Astrocyte (in vitro differentiated cells and primary cell): Measurements from ENCODE around the gene HLF. TPM values are rescaled to one million over a fixed set of nuclear protein-coding genes. Genes with fewer than 3 reads are reported as not detected.

Experiments used
- DNase-seq: peaks from one replicate; pipeline ENCODE4 v3.0.0-alpha.2; 2010; ENCODE audit warnings: low read depth
- FAIRE-seq: peaks from 2 replicates; lab custom pipeline; 2011; peaks lifted over from hg19 to GRCh38; lab: Jason Lieb, UNC
- H2AFZ ChIP-seq: 2 replicates; pipeline ENCODE4 v1.6.0; 2012; ENCODE audit warnings: low read depth, low read length, inconsistent platforms
- H3K27ac ChIP-seq: 2 replicates; pipeline ENCODE4 v1.5.1; 2011; ENCODE audit warnings: low read depth, low read length, inconsistent platforms
- H3K27me3 ChIP-seq: 2 replicates; pipeline ENCODE4 v1.6.0; 2011; ENCODE audit warnings: low read length, inconsistent platforms; ENCODE audit not compliant: insufficient read depth
- H3K36me3 ChIP-seq: 2 replicates; pipeline ENCODE4 v1.5.1; 2011; ENCODE audit warnings: low read length, inconsistent platforms; ENCODE audit not compliant: insufficient read depth
- H3K4me1 ChIP-seq: 2 replicates; pipeline ENCODE4 v1.5.1; 2011; ENCODE audit warnings: low read length, inconsistent platforms; ENCODE audit not compliant: insufficient read depth
- H3K4me2 ChIP-seq: 2 replicates; pipeline ENCODE4 v1.6.0; 2012; ENCODE audit warnings: low read length, inconsistent platforms
- H3K4me3 ChIP-seq: 2 replicates; pipeline ENCODE4 v1.5.1; 2011; ENCODE audit warnings: low read depth, mild to moderate bottlenecking, low read length, inconsistent platforms; ENCODE audit not compliant: insufficient read depth
- H3K79me2 ChIP-seq: 2 replicates; pipeline ENCODE4 v1.6.0; 2012; ENCODE audit warnings: mild to moderate bottlenecking, low read length, inconsistent platforms; ENCODE audit not compliant: insufficient read depth
- H3K9ac ChIP-seq: 2 replicates; pipeline ENCODE4 v1.6.0; 2012; ENCODE audit warnings: mild to moderate bottlenecking, low read length, inconsistent platforms
- H3K9me3 ChIP-seq: 2 replicates; pipeline ENCODE4 v1.5.1; 2012; ENCODE audit warnings: low read depth, mild to moderate bottlenecking, low read length, inconsistent platforms; ENCODE audit not compliant: insufficient read depth
- H4K20me1 ChIP-seq: 2 replicates; pipeline ENCODE4 v1.6.0; 2012; ENCODE audit warnings: low read length, inconsistent platforms; ENCODE audit not compliant: insufficient read depth
- H3K27ac Mint-ChIP-seq: one replicate; pipeline ENCODE4 v1.8.0; 2021; ENCODE audit warnings: mild to moderate bottlenecking, mixed read lengths; ENCODE audit not compliant: unreplicated experiment
- H3K27me3 Mint-ChIP-seq: one replicate; pipeline ENCODE4 v1.8.0; 2021; ENCODE audit warnings: low read depth, mixed read lengths; ENCODE audit not compliant: unreplicated experiment
- H3K36me3 Mint-ChIP-seq: one replicate; pipeline ENCODE4 v1.8.0; 2021; ENCODE audit warnings: low read depth, mixed read lengths; ENCODE audit not compliant: unreplicated experiment
- H3K4me1 Mint-ChIP-seq: one replicate; pipeline ENCODE4 v1.8.0; 2021; ENCODE audit warnings: low read depth, mixed read lengths; ENCODE audit not compliant: unreplicated experiment
- H3K4me3 Mint-ChIP-seq: one replicate; pipeline ENCODE4 v1.8.0; 2021; ENCODE audit warnings: mild to moderate bottlenecking, moderate library complexity, mixed read lengths; ENCODE audit not compliant: unreplicated experiment
- H3K9me3 Mint-ChIP-seq: one replicate; pipeline ENCODE4 v1.8.0; 2021; ENCODE audit warnings: mild to moderate bottlenecking, mixed read lengths; ENCODE audit not compliant: unreplicated experiment
- EZH2 ChIP-seq: IDR thresholded peaks from 2 replicates; pipeline ENCODE4 v1.6.1; 2012; ENCODE audit warnings: mild to moderate bottlenecking, low read length, inconsistent platforms; ENCODE audit not compliant: insufficient read depth
- total RNA-seq: library from RNA; stranded (reverse); gene quantifications from 2 replicates; pipeline ENCODE4 v1.2.1, GENCODE V29; 2021
- TF ChIP-seq, protein P1 (sequence below): IDR thresholded peaks from 2 replicates; pipeline ENCODE4 v1.5.1; 2011; ENCODE audit warnings: low read depth, mild to moderate bottlenecking, inconsistent platforms, low read length, moderate library complexity; ENCODE audit not compliant: insufficient read depth

HLF gene
- total RNA-seq, 1 donor from 2014 or later, result not detected

GRCh38 chr17:55266958-55267688 is 2.4 kb downstream of the HLF start:
- Histone ChIP-seq H3K4me1 (peaks cover 5% of the 10 kb centered on the region), H4K20me1 (no peaks in the 10 kb centered on the region), H3K36me3 (no peaks in the 10 kb centered on the region), H3K79me2 (no peaks in the 10 kb centered on the region), H3K9ac (no peak overlapping the region), H3K27me3 (peaks cover 47% of the 10 kb centered on the region), H3K4me3 (no peak overlapping the region), H3K27ac (no peak overlapping the region), H3K4me2 (no peak overlapping the region), H2AFZ (no peak overlapping the region), H3K9me3 (no peaks in the 10 kb centered on the region)
- Mint-ChIP-seq H3K9me3 (peaks cover 2% of the 10 kb centered on the region), H3K27me3 (peaks cover 55% of the 10 kb centered on the region), H3K36me3 (no peaks in the 10 kb centered on the region), H3K4me3 (no peak overlapping the region), H3K4me1 (no peaks in the 10 kb centered on the region), H3K27ac (no peak overlapping the region)
- TF ChIP-seq, protein P1, sequence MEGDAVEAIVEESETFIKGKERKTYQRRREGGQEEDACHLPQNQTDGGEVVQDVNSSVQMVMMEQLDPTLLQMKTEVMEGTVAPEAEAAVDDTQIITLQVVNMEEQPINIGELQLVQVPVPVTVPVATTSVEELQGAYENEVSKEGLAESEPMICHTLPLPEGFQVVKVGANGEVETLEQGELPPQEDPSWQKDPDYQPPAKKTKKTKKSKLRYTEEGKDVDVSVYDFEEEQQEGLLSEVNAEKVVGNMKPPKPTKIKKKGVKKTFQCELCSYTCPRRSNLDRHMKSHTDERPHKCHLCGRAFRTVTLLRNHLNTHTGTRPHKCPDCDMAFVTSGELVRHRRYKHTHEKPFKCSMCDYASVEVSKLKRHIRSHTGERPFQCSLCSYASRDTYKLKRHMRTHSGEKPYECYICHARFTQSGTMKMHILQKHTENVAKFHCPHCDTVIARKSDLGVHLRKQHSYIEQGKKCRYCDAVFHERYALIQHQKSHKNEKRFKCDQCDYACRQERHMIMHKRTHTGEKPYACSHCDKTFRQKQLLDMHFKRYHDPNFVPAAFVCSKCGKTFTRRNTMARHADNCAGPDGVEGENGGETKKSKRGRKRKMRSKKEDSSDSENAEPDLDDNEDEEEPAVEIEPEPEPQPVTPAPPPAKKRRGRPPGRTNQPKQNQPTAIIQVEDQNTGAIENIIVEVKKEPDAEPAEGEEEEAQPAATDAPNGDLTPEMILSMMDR, result no peak
- TF ChIP-seq EZH2, result no peak
- FAIRE-seq (peak; percentile 5), DNase-seq (no peak)

DNA sequence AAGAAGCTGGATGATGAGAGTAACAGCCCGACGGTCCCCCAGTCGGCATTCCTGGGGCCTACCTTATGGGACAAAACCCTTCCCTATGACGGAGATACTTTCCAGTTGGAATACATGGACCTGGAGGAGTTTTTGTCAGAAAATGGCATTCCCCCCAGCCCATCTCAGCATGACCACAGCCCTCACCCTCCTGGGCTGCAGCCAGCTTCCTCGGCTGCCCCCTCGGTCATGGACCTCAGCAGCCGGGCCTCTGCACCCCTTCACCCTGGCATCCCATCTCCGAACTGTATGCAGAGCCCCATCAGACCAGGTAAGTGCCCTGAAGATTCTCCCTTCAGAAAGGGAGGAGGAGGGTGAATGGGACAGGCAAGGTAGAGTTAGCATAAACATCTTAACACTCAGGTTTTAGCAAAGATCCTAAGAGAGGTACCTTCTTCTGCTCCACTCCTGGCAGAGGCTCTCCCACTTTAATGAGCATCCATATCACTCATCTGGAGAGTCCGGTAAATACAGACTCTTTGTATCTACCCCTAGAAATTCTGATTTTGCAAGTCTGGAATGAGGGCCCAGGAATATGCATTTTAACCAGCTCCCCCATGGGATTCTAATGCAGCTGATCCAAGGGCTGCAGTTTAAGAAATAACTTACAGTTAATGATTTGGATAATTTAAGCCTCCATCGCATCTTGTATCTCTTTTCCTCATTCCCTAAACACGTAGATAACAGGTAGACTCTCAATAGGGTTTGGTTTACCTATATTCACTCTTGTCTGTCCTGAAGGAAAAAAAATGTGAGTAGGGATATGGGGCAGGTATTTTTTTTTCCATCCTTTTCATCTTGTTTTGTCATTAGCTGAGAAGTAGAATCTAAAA is 3.3 kb downstream of the HLF start:
- Histone ChIP-seq H2AFZ (no peak overlapping the region), H3K79me2 (no peaks in the 10 kb centered on the region), H3K9ac (no peak overlapping the region), H3K9me3 (no peaks in the 10 kb centered on the region), H3K4me3 (no peak overlapping the region), H3K27me3 (peaks cover 38% of the 10 kb centered on the region), H3K4me2 (no peak overlapping the region), H3K4me1 (peaks cover 5% of the 10 kb centered on the region), H3K27ac (no peak overlapping the region), H4K20me1 (no peaks in the 10 kb centered on the region), H3K36me3 (no peaks in the 10 kb centered on the region)
- FAIRE-seq, result no peak
- Mint-ChIP-seq H3K36me3 (no peaks in the 10 kb centered on the region), H3K9me3 (peaks cover 2% of the 10 kb centered on the region), H3K27me3 (peaks cover 54% of the 10 kb centered on the region), H3K4me3 (no peak overlapping the region), H3K27ac (no peak overlapping the region), H3K4me1 (no peaks in the 10 kb centered on the region)
- DNase-seq, result no peak
- TF ChIP-seq, protein P1, result no peak
- no peak for TF ChIP-seq EZH2
